Measurements from ENCODE around the gene ZNF536.

ZNF536 gene

DNA sequence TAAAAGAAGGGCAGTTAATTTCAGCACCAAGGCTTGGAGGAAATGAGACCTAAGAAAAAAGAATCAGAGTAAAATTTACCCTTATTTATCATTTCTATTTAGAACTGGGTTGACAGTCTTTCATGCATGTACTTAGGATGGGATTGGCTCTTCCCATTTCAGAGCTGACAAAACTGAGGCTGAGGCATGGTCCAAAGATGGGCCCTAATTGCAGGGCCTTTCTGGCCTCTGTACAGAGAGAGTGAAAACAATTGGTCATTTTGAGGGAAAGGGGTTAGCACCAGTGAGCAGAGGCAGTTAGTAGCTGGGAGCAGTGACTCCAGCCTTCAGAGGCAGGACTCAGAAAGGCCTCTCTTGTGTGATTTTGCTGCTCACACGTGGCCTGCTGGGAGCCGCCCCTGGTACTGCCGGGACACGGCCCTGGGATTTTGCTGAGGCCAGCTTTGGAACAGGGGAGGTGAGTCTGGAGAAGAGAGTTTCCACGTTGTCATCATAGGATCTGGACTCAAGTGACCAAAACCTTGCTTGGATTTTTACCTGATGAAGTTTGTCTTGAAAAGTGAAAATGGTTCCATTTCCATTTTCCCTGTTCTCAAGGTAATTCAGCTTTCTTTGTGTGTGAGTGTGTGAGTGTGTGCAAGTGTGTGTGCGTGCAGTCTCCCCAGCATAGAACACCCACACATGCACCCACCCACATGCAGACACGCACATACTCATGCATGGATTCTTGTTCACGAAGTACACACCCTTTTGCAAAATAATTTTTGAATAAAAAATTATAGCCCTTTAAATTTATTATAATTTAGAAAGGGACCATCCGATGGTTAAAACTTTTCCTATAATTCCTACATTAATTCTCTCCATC lies at the start of gene ZNF536:
Gene ZNF536 (plus strand): TSS at position 425 of the 865 bp plus-strand sequence. CDS start 71,179 bp downstream, outside the sequence.
- no peak for DNase-seq (ENCODE audit: low read depth)

DNA sequence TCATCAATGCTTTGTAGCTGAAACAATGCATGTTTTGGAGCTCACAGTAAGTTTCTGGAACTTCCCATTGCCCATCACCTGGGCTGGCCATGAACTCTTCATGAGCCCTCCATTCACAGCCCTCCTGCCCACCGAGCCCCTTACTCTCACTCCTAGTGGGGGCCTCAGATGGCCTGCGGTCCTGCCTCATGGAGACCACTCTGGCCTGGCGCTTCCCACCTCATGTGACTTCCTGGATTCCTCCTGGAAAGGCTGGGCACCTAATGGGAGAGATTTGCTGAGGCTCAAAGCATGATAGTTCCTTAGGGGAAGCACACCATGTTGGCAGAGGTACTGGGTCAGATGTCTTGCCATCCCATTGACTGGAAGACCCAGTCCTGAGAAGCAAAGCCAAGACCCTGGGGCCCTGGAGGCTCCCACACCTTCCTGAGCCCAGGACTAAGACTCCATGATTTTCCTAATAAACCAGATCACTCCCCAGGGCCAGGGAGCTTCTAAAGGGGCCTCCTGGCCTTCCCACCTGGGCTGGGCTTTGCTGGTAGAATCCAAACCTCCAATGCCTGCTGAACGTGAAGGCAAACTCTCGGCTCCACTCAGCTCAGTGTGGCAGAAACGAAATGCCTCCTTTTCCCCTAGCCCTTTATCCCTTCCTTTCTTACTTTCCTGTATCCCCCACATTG lies 49.4 kb upstream of the ZNF536 start:
- DNase-seq (ENCODE audit: low read depth) = no peak

DNA sequence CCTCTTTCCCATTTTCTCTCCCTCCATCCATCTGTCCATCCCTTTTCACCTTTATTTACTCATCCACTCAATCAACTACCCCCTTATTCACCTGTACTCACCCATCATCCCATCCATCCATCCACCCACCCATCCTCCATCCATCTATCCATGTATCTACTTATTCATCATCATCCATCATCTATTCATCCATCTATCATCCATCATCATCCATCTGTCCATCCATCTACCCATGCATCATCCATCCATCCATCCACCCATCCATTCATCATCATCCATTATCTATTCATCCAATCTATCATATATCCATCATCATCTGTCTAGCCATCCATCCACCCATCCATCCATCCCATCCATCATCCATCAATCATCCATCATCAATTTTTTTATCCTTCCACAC lies 48.3 kb upstream of the ZNF536 start:
- DNase-seq (ENCODE audit: low read depth) = no peak

DNA sequence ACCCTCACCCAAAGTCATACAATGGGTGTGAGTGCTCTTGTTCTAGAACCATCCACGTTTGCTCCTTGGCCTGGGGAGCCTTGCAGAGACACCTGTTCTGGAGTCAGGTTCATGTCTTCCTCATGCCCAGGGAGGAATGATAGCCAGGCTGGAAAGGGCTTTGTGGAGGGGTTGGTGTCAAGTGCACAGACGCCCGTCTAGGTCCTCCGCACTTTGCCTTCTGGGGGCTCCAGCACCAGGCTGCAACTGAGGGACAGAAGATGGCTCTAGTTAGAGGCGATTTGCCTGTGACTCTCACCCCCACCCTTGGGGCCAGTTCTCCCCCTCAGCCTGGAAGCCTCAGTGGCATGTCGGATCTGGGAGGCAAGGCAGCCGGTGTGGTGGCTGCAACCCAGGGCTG lies 47.2 kb upstream of the ZNF536 start:
- no peak for DNase-seq (ENCODE audit: low read depth)

- DNase-seq (ENCODE audit: low read depth) = no peak
Observed at GRCh38 chr19:30325676-30326392, 46.4 kb upstream of the ZNF536 start.

- no peak for DNase-seq (ENCODE audit: low read depth)
Observed at GRCh38 chr19:30326393-30326710, 45.8 kb upstream of the ZNF536 start.

DNA sequence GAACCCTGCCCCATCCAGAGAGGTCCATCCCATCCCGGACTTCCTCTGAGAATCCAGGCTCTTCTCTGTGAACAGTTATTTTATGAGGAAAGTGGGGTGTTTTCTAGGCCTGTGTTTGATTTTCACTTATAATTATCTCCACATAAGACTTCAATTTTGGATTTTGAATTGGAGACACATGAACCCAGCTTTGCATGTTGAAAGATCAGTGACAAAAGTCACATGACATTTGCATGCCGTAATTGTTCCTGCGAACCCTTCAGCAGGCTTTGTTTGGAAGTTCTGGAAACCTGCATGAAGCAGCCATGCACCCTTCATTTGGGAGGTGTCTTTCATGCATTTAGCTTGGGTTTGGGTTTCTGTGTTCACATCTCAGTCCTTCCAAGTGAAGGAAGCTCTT lies 44.9 kb upstream of the ZNF536 start:
- no peak for DNase-seq (ENCODE audit: low read depth)

DNA sequence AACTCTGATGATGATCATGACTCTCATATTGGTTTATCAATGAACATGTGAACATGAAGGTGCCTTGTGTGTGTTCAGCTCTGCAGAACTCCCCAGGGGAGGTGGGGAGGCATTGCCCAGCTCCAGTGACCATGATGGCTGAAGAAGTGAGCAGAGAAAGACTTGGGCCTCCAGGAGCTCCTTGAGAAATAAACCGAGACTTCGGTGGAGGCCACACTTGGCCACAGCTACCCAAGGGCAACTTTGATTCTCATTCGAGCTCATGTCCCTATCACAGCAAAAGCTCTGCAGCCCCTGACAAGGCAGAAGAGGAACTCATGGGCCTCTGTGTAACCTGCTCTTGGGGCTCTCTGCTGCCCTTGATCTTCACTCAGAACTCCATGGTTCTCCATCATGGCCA lies 44.1 kb upstream of the ZNF536 start:
- no peak for DNase-seq (ENCODE audit: low read depth)

DNA sequence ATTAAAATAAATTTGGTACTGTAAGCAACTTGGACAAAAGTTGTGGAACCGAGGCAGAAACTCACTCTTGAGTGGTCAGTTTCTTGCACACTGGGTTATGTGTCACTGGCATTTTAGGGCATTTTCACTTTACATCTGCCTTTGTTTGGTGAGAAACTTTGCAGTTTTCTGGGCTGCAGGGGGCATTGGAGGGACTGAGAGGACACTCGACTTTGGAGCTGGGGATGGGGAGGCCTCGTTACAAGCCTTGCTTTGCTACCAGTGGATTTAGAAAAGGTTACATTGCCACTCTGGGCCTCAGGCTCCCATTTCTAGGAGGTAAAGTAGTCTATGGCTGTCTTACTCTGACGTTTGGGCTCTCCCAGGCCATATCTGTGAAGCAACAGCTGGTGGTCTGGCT lies 41.9 kb upstream of the ZNF536 start:
- no peak for DNase-seq (ENCODE audit: low read depth)

DNA sequence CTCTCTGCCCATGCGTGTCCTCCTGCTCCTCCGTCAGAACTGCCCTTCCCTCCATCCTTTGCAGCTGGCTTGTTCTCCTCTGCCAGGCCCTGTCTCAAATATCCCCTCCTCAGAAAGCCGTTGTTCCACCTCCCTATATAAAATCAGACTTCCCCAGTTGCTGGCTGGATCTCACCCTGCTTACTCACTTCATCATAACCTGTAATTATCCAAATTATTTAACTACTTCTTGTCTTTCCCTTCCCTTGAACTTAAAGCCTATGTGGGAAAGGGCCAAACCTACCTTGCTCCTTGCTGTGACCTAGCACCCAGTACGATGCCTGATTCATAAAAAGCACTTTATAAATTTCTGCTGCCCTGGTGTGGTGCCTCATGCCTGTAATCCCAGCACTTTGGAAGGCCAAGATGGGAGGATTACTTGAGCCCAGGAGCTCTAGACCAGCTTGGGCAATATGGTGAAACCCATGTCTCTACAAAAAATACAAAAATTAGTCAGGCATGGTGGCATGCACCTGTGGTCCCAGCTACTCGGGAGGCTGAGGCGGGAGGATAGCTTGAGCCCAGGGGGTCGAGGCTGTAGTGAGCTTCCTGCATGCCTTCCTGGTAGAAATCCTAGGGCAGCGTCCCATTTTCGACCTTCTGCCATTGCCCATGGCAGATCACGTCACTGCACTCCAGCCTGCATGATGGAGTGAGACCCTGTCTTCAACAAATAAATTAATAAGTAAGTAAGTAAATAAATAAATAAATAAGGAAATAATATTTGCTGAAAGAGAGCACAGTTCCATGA lies 39.5 kb upstream of the ZNF536 start:
- no peak for DNase-seq (ENCODE audit: low read depth)

GRCh38 chr19:30333291-30334065 lies 38.7 kb upstream of the ZNF536 start:
- no peak for DNase-seq (ENCODE audit: low read depth)

DNA sequence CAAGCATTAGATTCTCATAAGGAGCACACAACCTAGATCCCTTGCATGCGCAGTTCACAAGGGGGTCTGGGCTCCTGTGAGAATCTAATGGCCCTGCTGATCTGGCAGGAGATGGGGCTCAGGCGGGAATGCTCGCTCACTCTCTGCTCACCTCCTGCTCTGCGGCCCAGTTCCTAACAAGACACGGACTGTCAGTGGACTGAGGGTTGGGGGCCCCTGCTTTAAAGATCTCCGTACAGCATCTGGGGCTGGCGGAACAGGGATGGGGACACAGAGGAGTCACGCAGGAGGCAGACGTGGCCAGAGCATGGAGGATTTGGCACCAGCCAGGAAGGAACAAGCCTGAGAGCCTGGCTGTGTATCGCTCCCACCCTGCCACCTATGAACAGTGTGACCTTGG lies 37.3 kb upstream of the ZNF536 start:
- DNase-seq (ENCODE audit: low read depth) = no peak

GRCh38 chr19:30335306-30335886 lies 36.8 kb upstream of the ZNF536 start:
- no peak for DNase-seq (ENCODE audit: low read depth)

GRCh38 chr19:30336290-30336689 lies 35.9 kb upstream of the ZNF536 start:
- DNase-seq (ENCODE audit: low read depth) = no peak

- DNase-seq (ENCODE audit: low read depth) = no peak
Observed at GRCh38 chr19:30338041-30338456, 34.1 kb upstream of the ZNF536 start.

DNA sequence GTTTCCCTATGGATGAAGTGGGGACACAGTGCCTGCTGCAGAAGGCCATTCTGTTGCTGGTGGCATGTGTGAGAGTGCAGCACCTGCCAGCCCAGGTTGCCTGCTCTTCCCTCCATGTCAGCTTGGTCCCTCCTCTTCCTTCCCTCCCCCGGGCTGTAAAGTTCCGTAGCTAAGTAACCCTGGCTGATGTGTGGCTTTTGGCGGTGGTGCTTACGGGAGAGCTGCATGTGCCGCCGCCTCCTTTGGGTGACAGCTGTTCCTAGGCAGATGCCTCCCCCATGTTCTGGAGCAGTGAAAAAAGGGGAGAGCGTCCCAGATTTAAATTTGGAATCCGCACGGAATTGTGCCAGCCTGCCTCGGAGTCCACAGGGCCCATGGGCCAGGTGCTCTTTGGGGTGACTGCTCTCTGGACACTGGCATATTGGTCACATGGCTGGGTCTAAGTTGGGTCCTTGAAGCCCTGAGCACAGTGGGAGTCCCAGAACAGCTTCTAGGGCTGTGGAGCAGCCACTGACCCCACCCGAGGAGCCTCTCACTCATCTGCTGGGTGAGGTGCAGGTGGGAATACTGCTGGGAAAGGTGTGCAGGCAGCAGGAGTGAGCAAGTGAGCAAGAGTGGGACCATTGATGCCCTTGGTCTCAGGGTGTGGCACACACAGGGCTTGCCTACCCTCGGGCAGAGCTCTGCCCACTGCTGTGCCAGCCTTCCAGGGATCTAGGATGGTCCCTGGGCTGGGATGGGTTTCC lies 33.1 kb upstream of the ZNF536 start:
- no peak for DNase-seq (ENCODE audit: low read depth)

- no peak for DNase-seq (ENCODE audit: low read depth)
Observed at GRCh38 chr19:30339624-30340525, 32.3 kb upstream of the ZNF536 start.

DNA sequence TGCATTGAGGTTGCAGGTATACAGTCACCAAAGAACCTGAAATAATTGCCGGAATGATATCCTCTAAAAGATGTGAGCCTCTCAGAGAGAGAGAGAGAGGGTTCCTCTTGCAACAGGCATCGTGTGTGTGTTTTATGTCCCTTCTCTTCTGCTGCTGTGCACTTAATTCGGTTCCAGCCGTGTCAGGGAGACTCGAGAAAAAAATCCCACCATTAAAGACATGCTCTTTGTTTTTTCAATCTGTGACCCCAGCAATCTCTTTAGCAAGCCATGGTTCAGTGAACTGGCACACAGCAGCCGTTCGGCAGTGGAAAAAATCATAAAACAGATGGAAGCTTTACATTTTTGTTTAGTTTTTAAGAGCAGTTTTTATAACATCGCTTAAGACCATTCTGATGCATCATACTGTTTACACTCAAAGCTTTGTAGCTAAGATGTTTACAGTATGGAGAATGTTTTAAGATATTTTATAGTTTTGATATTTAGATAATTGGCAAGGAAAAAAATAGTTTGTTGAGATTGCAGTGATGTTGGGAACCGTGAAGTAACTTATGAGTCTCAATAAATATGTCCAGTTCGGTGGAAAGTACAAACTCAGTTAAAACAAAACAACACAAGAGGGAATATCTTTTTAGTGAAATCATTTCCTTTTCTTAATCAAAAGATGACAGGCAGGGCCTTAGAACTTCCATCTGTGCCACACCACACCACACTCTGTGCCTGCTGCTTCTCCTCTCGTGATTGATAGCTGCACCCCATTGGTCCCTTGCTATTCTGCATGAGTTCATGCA lies 31.2 kb upstream of the ZNF536 start:
- DNase-seq (ENCODE audit: low read depth) = no peak
